ENCODE measurements around the gene APOA1.
"Not testable (repeated sequence)": the region's sequence is repeated elsewhere in the genome, so short reads cannot be mapped to it uniquely, and the experiment has no call there.

The APOA1 gene

GRCh38 chr11:116804001-116804400 lies 33.4 kb downstream of the APOA1 start:
- Mint-ChIP-seq H3K27me3 (ENCODE audit: low read depth, poor library complexity) (peaks cover 27% of the 10 kb centered on the region), H3K36me3 (ENCODE audit: low read depth) (no peaks in the 10 kb centered on the region), H3K27ac (no peak overlapping the region), H3K4me3 (no peak overlapping the region), H3K4me1 (no peaks in the 10 kb centered on the region), H3K9me3 (no peaks in the 10 kb centered on the region)
- DNase-seq = no peak
- no peak for TF ChIP-seq CTCF (IDR thresholded peaks at IDR 0.05)

GRCh38 chr11:116801662-116802061 lies 35.8 kb downstream of the APOA1 start:
- DNase-seq; H3K36me3 Mint-ChIP-seq (ENCODE audit: low read depth); H3K27ac Mint-ChIP-seq; H3K9me3 Mint-ChIP-seq; H3K4me3 Mint-ChIP-seq; H3K4me1 Mint-ChIP-seq: not testable (repeated sequence)
- H3K27me3 Mint-ChIP-seq (ENCODE audit: low read depth, poor library complexity) = peaks cover 24% of the 10 kb centered on the region

- H3K36me3 Mint-ChIP-seq (ENCODE audit: low read depth) = no peaks in the 10 kb centered on the region
- no peak for DNase-seq
- no peak overlapping the region for H3K4me3 Mint-ChIP-seq
- no peaks in the 10 kb centered on the region for H3K9me3 Mint-ChIP-seq
- peaks cover 26% of the 10 kb centered on the region for H3K27me3 Mint-ChIP-seq (ENCODE audit: low read depth, poor library complexity)
- TF ChIP-seq CTCF (IDR thresholded peaks at IDR 0.05) = no peak
- no peak overlapping the region for H3K27ac Mint-ChIP-seq
- H3K4me1 Mint-ChIP-seq = no peaks in the 10 kb centered on the region
Measured at GRCh38 chr11:116800610-116801009, 36.8 kb downstream of the APOA1 start.

GRCh38 chr11:116798368-116798767 lies 39.1 kb downstream of the APOA1 start:
- Mint-ChIP-seq H3K27ac (no peak overlapping the region), H3K9me3 (no peaks in the 10 kb centered on the region), H3K36me3 (ENCODE audit: low read depth) (no peaks in the 10 kb centered on the region), H3K4me1 (no peaks in the 10 kb centered on the region), H3K4me3 (no peak overlapping the region), H3K27me3 (ENCODE audit: low read depth, poor library complexity) (peaks cover 22% of the 10 kb centered on the region)
- TF ChIP-seq CTCF (IDR thresholded peaks at IDR 0.05) = no peak
- DNase-seq = no peak

GRCh38 chr11:116797816-116798215 lies 39.6 kb downstream of the APOA1 start:
- Mint-ChIP-seq H3K27me3 (ENCODE audit: low read depth, poor library complexity) (peaks cover 19% of the 10 kb centered on the region), H3K4me1 (peaks cover 4% of the 10 kb centered on the region), H3K27ac (no peak overlapping the region), H3K4me3 (no peak overlapping the region), H3K9me3 (no peaks in the 10 kb centered on the region), H3K36me3 (ENCODE audit: low read depth) (no peaks in the 10 kb centered on the region)
- no peak for TF ChIP-seq CTCF (IDR thresholded peaks at IDR 0.05)
- no peak for DNase-seq

GRCh38 chr11:116796548-116796947 lies 40.9 kb downstream of the APOA1 start:
- Mint-ChIP-seq H3K4me3 (no peak overlapping the region), H3K36me3 (ENCODE audit: low read depth) (no peaks in the 10 kb centered on the region), H3K9me3 (no peaks in the 10 kb centered on the region), H3K27ac (no peak overlapping the region), H3K4me1 (peaks cover 11% of the 10 kb centered on the region), H3K27me3 (ENCODE audit: low read depth, poor library complexity) (peaks cover 14% of the 10 kb centered on the region)
- no peak for DNase-seq
- no peak for TF ChIP-seq CTCF (IDR thresholded peaks at IDR 0.05)

All from nephron progenitor cell (in vitro differentiated cells).